Stimulated activated CD4-positive, alpha-beta T cell treated with anti-CD3 and anti-CD28 coated beads, Interleukin-1b, Interleukin-23, amount 100 ng/mL, for 24 hours (primary cell): ENCODE measurements around the gene TMEM186.
"Not testable (repeated sequence)": the region's sequence is repeated elsewhere in the genome, so short reads cannot be mapped to it uniquely, and the experiment has no call there.

Source experiments
- DNase-seq, 4 experiments: peaks; one replicate each; pipeline ENCODE4 v3.0.0-alpha.2; 2020; ENCODE audit warnings: low read depth in 4 of 4, low spot score in 1 of 4

TMEM186 gene

DNA sequence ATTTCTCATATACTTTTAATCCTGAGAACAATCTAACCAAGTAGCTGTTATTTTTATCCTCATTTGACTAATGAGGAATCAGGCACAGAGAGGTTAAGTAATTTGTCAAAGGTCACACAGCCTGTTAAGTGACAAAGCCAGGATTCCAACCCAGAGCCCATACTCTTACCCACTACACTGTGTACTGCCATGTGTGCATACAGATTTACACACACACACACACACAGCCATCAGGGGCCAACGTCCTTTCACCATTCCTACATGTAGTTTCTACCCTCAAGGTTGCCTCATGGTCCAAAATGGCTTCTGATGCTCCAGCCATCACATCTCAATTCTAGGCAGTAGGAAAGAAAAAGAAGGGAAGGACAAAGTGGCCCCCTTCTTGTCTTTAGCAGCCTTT lies 22.1 kb downstream of the TMEM186 start:
- no peak for DNase-seq

- no peak for DNase-seq
Measured at GRCh38 chr16:8774208-8774607, 23.2 kb downstream of the TMEM186 start.

DNA sequence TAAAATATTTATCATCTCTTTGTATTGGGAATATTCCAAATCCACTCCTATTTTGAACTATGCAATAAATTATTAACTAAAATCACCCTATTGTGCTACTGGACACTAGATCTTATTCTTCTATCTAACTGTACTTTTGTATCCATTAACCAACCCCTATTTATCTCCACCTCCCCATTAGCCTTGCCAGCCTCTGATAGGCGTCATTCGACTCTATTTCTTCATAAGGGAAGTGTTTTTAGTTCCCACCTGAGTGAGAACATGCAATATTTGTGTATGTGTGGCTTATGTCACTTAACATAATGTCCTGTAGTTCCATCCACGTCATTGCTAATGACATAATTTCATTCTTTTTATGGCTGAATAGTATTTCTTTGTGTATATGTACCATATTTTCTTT lies 23.9 kb downstream of the TMEM186 start:
- no peak for DNase-seq

DNA sequence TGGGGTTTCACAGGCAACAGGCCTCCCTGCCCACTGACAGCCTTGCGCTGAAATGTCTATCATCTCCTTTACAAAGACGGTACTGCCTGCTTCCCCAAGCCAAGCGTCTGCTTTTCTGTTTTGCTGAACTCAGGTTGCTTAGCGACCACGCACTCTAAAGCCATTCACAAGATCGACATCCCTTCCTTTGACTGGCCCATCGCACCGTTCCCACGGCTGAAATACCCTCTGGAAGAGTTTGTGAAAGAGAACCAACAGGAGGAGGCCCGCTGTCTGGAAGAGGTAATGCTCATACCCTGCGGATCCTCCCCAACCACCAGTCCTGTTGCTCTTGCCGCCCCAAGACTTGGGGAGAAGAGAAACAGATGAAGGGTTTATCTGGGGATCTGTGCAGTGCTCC lies 28.7 kb downstream of the TMEM186 start:
- DNase-seq = no peak

DNA sequence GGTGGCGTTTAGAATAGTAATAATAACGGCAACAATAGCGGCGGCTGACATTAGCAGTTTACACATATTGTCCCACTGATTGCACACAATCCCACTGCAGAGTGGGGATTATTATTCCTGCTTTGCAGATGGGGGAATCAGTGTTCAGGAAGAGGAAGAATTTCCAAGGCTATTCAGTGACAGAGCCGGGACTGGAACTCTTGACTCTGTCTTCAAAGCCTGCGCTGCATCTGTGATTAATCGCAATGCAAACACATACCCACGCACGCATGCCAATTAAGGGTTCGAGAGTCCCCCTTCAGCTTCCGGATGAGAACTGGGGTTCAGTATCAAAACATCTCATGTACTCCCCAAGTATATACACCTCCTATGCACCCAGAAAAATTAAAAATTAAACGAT lies 29.2 kb downstream of the TMEM186 start:
- DNase-seq = no peak

GRCh38 chr16:8767176-8767575 lies 30.3 kb downstream of the TMEM186 start:
- no peak for DNase-seq

DNA sequence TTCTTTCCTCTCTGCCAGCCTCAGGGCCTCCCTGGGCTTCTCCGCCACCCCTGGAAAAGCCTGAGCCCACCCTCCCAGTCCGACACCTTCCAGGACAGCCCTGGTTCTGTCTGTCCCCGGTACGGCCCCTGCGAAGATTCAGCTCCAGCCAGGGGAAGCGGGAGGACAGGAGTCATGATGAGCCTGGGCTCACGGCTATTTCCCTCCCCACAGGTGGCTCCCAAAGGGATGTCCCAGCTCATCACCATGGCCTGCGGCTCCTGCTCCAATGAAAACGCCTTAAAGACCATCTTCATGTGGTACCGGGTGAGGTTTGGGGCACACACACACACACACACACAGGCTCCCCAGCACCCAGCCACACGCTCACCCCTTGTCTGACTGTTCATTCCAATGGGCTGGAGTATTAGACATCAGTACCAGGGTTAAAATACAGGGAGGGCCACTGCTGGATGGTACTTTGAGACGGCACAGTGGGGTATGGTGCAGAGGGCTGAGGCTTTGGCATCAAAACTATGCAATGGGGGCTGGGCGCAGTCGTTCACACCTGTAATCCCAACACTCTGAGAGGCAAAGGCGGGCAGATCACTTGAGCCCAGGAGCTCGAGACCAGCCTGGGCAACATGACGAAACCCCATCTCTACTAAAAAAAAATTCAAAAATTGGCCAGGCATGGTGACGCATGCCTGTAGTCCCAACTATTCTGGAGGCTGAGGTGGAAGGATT lies 32.8 kb downstream of the TMEM186 start:
- DNase-seq = no peak

DNA sequence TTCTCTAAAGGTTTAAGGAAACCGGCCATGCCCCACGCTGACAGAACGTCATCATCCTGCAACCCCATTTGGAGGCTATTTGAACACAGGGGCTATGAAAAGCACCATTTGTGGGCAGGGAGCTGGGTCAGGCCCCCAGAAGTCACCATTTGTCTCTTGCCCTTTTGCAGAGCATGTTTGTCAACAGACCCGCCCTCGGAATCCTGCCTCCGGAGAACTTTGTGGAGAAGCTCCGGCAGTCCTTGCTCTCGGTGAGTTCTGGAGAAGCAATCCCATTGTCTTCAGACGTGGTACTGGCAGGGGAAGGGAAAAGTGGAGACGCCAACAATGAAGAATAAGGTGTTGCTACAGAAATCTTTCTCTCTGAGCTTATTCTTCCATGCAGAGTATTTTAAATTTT lies 33.5 kb downstream of the TMEM186 start:
- DNase-seq = no peak

- DNase-seq = no peak
Measured at GRCh38 chr16:8763083-8763482, 34.4 kb downstream of the TMEM186 start.

DNA sequence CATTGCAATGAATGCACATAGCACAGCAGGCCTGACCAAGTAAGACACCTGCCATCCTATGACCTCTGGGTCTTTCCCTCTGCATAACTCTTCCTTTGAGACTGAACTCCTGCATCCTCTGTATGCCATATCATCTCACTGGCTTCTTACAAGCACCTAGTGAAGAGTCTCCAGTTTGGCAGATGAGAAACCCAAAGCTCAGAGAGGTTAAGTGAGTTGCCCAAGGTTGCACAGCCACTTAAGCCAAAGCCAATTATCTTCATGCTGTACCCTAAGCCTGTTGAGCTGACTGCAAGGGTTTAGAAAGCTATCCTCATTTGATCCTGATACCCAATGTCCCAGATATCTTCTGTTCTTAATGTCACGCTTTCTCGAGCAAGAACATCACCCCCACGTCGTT lies 35.2 kb downstream of the TMEM186 start:
- DNase-seq = no peak

- DNase-seq = no peak
Measured at GRCh38 chr16:8761078-8761477, 36.4 kb downstream of the TMEM186 start.

GRCh38 chr16:8760021-8760420 lies 37.4 kb downstream of the TMEM186 start:
- DNase-seq = no peak

- no peak for DNase-seq
Measured at GRCh38 chr16:8758022-8758421, 39.4 kb downstream of the TMEM186 start.

- no peak for DNase-seq
Measured at GRCh38 chr16:8756755-8757154, 40.7 kb downstream of the TMEM186 start.

- DNase-seq = no peak
Measured at GRCh38 chr16:8753416-8754054, 43.9 kb downstream of the TMEM186 start.

DNA sequence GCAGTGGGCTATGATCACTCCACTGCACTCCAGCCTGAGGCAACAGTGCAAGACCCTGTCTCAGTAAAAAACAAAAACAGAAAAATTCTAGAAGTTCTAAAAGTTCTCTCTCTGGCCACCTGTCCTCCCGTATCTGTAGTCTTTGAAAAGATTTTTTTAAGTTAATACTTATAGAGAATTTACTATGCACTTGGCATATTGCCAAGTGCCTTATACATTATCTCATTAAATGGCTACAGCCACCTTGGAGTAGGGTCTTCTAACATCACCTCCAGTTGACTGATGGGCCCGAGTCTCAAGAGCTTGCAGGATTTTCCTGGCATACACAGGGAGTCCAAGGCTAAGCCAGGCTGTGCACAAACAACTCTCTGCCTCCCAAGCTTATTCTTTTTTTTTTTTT lies 44.7 kb downstream of the TMEM186 start:
- no peak for DNase-seq

GRCh38 chr16:8751481-8752311 lies 45.7 kb downstream of the TMEM186 start:
- no peak for DNase-seq

DNA sequence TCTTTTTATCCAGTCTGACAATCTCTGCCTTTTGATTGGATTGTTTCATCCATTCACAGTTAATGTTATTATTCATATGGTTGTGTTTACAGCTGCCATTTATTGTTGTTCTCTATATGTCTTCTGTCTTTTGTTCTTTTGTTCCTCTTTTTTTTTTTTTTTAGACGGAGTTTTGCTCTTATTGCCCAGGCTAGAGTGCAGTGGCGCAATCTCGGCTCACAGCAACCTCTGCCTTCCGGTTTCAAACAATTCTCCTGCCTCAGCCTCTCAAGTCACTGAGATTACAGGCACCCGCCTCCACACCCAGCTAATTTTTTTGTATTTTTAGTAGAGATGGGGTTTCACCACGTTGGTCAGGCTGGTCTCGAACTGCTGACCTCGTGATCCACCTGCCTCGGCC lies 48.5 kb downstream of the TMEM186 start:
- DNase-seq = not testable (repeated sequence)
